H1 (cell line): Measurements from ENCODE around the gene INPP4B. TPM values are rescaled to one million over a fixed set of nuclear protein-coding genes. Genes with fewer than 3 reads are reported as not detected.

Experiments
- CHD2 ChIP-seq: IDR thresholded peaks from 2 replicates; pipeline ENCODE4 v1.6.1; 2012; ENCODE audit warnings: low read length, improper control_type of control experiment
- GTF2F1 ChIP-seq: IDR thresholded peaks from 2 replicates; pipeline ENCODE4 v1.6.1; 2012; ENCODE audit warnings: low read depth, low read length, improper control_type of control experiment, borderline replicate concordance
- JUN ChIP-seq: IDR thresholded peaks from 2 replicates; pipeline ENCODE4 v1.6.1; 2011; ENCODE audit warnings: low read depth, mild to moderate bottlenecking, improper control_type of control experiment, low read length
- RNF2 ChIP-seq: fragments of 200-900, 300-1000 bp; sonication (generic); IDR thresholded peaks from 2 replicates; pipeline ENCODE4 v1.7.1; 2016; ENCODE audit warnings: borderline replicate concordance, low read depth, mild to moderate bottlenecking, antibody characterized with exemption, low read length; ENCODE audit not compliant: poor library complexity, severe bottlenecking; ENCODE audit errors: missing control alignments
- SP1 ChIP-seq: IDR thresholded peaks from 2 replicates; pipeline ENCODE4 v1.6.1; 2011; ENCODE audit warnings: low read depth, low read length
- TBP ChIP-seq: IDR thresholded peaks from 2 replicates; pipeline ENCODE4 v1.6.1; 2011; ENCODE audit warnings: low read depth, low read length, improper control_type of control experiment
- polyA plus RNA-seq, 7 experiments: library from polyadenylated mRNA; depleted of rRNA in 3 of 7; stranded (reverse) in 5 of 7; unstranded in 2 of 7; fragments of >200 nt in 5 of 7; fragments of 200-250 nt in 2 of 7; gene quantifications; 1 replicate in 5 of 7; 2 replicates in 1 of 7; 4 replicates in 1 of 7; pipeline versions ENCODE4 v1.2.1 to v1.2.3, GENCODE V29; 2011 to 2013; ENCODE audit warnings: missing spikeins in 2 of 7, mixed read lengths in 2 of 7
- total RNA-seq: library from RNA; stranded (reverse); fragmentation: NEBNext Ultra II Directional; extraction: Animal tissue kit (Norgen Biotek cat#: 25700); gene quantifications from 2 replicates; pipeline ENCODE4 v1.2.1, GENCODE V29; 2021

Gene INPP4B
- total and polyA plus RNA-seq, 2 of the 8 experiments (the other 6 are each of a cell fraction or from before 2014, with no cell fraction given): 0.11 to 0.54 TPM

- TF ChIP-seq TBP (no peak), CHD2 (no peak), JUN (no peak), SP1 (no peak), RNF2 (no peak), GTF2F1 (no peak)
These were observed 583.1 kb downstream of the INPP4B start (continued) for GRCh38 chr4:142262956-142263355.
